ENCODE measurements around the gene TBC1D25.
"Not testable (repeated sequence)": the region's sequence is repeated elsewhere in the genome, so short reads cannot be mapped to it uniquely, and the experiment has no call there.

TBC1D25 gene

DNA sequence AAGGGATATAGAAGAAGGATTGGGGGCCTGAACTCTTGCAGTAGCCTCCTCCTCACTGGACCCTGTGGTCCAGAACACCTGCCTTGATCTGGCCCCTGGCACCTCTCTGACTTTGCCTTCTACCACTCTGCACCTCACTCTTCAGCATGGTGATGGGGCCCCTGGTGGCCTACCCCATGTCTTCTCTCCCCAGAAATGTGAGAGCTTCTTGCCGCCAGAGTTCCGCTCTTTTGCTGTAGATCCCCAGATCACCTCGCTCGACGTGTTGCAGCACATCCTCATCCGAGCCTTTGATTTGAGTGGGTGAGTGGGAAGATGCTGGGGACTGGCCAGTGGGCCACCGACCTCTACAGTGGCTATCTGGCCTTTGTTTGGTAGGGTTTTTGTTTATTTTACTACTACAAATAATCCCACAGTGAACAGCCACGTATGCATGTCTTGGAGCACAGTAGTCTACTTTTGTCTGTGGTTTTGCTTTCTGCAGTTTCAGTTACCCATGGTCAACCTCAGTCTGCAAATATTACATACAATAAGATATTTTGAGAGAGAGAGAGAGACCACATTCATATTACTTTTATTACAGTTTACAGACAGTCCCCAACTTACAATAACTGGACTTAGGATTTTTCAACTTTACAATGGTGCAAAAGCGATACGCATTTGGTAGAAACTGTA lies 1.8 kb downstream of the TBC1D25 start:
- DNase-seq (ENCODE audit: extremely low spot score), result no peak
- TF ChIP-seq FOXA1 (IDR thresholded peaks at IDR 0.05) (no peak), SUZ12 (IDR thresholded peaks at IDR 0.05) (no peak), FOXK2 (IDR thresholded peaks at IDR 0.05) (no peak), ARNT (IDR thresholded peaks at IDR 0.05) (no peak), BHLHE40 (IDR thresholded peaks at IDR 0.05; ENCODE audit: borderline replicate concordance) (no peak)
- TF ChIP-seq, protein P1, sequence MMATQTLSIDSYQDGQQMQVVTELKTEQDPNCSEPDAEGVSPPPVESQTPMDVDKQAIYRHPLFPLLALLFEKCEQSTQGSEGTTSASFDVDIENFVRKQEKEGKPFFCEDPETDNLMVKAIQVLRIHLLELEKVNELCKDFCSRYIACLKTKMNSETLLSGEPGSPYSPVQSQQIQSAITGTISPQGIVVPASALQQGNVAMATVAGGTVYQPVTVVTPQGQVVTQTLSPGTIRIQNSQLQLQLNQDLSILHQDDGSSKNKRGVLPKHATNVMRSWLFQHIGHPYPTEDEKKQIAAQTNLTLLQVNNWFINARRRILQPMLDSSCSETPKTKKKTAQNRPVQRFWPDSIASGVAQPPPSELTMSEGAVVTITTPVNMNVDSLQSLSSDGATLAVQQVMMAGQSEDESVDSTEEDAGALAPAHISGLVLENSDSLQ (IDR thresholded peaks at IDR 0.05), result no peak
- POLR2A ChIA-PET, result no interaction called here
- CTCF ChIA-PET, result no interaction called here

DNA sequence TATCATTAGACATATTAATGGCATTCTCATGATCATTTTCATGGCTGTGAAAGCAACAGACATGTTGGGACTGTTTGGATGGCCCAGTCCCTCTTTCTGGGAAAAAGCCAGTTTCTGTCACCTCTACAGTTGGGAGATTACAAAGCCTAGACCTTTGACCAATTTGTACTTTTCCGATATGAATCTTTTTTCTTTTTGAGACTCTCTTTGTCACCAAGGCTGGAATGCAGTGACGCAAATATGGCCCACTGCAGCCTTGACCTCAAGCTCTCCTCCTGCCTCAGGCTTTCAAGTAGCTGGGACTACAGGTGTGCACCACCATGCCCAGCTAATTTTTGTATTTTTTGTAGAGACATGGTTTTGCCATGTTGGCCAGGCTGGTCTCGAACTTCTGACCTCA lies 9.4 kb downstream of the TBC1D25 start:
- DNase-seq (ENCODE audit: extremely low spot score), result no peak
- no peak for TF ChIP-seq CTBP1 (IDR thresholded peaks at IDR 0.05; ENCODE audit: borderline replicate concordance)
- TF ChIP-seq SUZ12 (IDR thresholded peaks at IDR 0.05), result no peak
- TF ChIP-seq ZNF384 (IDR thresholded peaks at IDR 0.05), result no peak
- no peak for TF ChIP-seq HDGF (IDR thresholded peaks at IDR 0.05; ENCODE audit: borderline replicate concordance)
- TF ChIP-seq L3MBTL2 (conservative IDR thresholded peaks at IDR 0.05), result no peak
- TF ChIP-seq FOXA1 (IDR thresholded peaks at IDR 0.05), result no peak
- TF ChIP-seq TARDBP (IDR thresholded peaks at IDR 0.05), result no peak
- no peak for TF ChIP-seq LEF1 (IDR thresholded peaks at IDR 0.05; ENCODE audit: borderline replicate concordance)
- TF ChIP-seq FOXM1 (IDR thresholded peaks at IDR 0.05; ENCODE audit: borderline replicate concordance), result no peak
- TF ChIP-seq SP1 (IDR thresholded peaks at IDR 0.05), result no peak
- TF ChIP-seq ARNT (IDR thresholded peaks at IDR 0.05), result no peak
- TF ChIP-seq, protein P1 (IDR thresholded peaks at IDR 0.05), result no peak
- no peak for TF ChIP-seq ELF4 (IDR thresholded peaks at IDR 0.05)
- POLR2A ChIA-PET, result no interaction called here
- CTCF ChIA-PET, result no interaction called here

DNA sequence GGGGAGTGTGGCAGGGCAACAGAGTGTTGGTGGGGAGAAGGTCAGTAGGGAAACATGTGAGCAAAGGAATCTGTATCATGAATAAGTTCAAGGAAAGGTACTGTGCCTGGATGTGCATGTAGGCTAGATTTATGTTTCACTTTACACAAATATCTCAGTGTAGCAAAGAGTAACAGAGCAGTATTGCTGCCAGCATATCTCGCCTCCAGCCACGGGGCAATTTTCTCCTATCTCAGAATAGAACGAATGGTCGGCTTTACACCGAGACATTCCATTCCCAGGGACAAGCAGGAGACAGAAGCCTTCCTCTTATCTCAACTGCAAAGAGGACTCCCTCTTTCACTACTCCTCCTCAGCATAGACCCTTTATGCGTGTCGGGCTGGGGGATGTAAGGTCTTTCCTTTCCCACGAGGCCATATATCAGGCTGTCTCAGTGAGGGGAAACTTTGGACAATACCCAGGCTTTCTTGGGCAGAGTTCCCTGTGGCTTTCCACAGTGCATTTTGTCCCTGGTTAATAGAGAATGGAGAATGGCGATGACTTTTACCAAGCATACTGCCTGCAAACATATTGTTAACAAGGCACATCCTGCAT lies 16.3 kb downstream of the TBC1D25 start:
- POLR2A ChIA-PET; DNase-seq (ENCODE audit: extremely low spot score); CTCF ChIA-PET: not testable (repeated sequence)

DNA sequence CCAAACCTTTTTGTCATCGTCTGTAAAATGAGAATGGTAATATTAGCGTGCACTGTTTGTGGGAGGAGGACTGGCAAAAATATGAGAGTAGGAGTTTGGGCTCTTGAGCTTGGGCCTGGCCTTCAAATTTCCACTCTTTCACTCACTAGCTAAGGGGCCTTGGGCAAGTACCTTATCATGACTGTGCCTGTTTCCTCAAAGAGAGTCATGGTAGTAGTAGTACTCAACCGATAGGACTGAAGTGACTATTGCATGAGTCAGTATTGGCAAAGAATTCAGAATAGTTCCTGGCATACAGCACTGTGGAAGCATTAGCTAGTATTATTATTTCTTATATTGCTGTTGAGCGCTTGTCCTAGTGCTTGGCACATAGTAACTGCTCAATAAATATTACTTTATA lies 18.8 kb downstream of the TBC1D25 start:
- ChIA-PET CTCF (no interaction called here), POLR2A (no interaction called here)
- TF ChIP-seq ZNF384 (IDR thresholded peaks at IDR 0.05), result no peak
- TF ChIP-seq, protein P1 (IDR thresholded peaks at IDR 0.05), result no peak
- no peak for TF ChIP-seq TARDBP (IDR thresholded peaks at IDR 0.05)

DNA sequence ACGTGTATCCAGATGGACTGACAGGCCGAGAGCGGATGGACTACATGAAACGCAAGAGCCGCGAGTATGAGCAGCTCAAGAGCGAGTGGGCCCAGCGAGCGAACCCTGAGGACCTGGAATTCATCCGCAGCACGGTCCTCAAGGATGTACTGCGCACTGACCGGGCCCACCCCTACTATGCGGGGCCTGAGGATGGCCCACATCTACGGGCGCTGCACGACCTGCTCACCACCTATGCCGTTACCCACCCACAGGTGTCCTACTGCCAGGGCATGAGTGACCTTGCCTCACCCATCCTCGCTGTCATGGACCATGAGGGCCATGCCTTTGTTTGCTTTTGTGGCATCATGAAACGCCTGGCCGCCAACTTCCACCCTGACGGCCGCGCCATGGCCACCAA lies 20.1 kb downstream of the TBC1D25 start:
- DNase-seq (ENCODE audit: extremely low spot score), result no peak
- ChIA-PET CTCF (no interaction called here), POLR2A (no interaction called here)
- TF ChIP-seq SUZ12 (IDR thresholded peaks at IDR 0.05) (no peak), BHLHE40 (IDR thresholded peaks at IDR 0.05; ENCODE audit: borderline replicate concordance) (no peak), TARDBP (IDR thresholded peaks at IDR 0.05) (no peak), ELF4 (IDR thresholded peaks at IDR 0.05) (no peak), NFRKB (IDR thresholded peaks at IDR 0.05) (no peak), FOXM1 (IDR thresholded peaks at IDR 0.05; ENCODE audit: borderline replicate concordance) (no peak), SP1 (IDR thresholded peaks at IDR 0.05) (no peak), L3MBTL2 (conservative IDR thresholded peaks at IDR 0.05) (no peak)

More for the DNA sequence above, 18.8 kb downstream of the TBC1D25 start:
- DNase-seq (ENCODE audit: extremely low spot score), result peak; percentile 1

DNA sequence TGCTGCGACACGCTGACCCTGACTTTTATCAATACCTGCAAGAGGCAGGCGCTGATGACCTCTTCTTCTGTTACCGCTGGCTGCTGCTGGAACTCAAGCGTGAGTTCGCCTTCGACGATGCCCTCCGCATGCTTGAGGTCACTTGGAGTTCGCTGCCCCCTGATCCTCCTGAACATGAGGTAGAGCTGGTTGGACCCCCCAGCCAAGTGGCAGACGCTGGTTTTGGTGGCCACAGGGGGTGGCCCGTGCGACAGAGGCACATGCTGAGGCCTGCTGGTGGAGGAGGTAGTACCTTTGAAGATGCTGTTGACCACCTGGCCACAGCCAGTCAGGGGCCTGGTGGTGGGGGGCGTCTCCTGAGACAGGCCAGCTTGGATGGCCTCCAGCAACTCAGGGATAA lies 20.5 kb downstream of the TBC1D25 start:
- POLR2A ChIA-PET, result no interaction called here
- no peak for DNase-seq (ENCODE audit: extremely low spot score)
- CTCF ChIA-PET, result no interaction called here
- TF ChIP-seq TARDBP (IDR thresholded peaks at IDR 0.05), result no peak

DNA sequence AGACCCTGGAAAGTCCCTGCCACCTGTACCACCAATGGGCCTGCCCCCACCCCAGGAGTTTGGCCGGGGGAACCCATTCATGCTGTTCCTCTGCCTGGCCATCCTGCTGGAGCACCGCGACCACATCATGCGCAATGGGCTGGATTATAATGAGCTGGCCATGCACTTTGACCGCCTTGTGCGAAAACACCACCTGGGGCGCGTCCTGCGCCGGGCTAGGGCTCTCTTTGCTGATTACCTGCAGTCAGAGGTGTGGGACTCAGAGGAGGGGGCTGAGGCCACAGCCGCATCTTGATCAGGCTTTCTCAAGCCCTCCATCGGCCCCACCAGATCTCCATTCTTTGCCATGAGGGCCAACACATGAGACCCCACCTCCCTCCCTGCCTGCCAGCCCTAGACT lies 21.2 kb downstream of the TBC1D25 start:
- ChIA-PET CTCF (no interaction called here), POLR2A (no interaction called here)
- no peak for TF ChIP-seq ARNT (IDR thresholded peaks at IDR 0.05)
- no peak for TF ChIP-seq NFRKB (IDR thresholded peaks at IDR 0.05)
- TF ChIP-seq, protein P1 (IDR thresholded peaks at IDR 0.05), result no peak
- no peak for TF ChIP-seq FOXM1 (IDR thresholded peaks at IDR 0.05; ENCODE audit: borderline replicate concordance)
- TF ChIP-seq HDGF (IDR thresholded peaks at IDR 0.05; ENCODE audit: borderline replicate concordance), result no peak
- TF ChIP-seq ZNF384 (IDR thresholded peaks at IDR 0.05), result no peak
- TF ChIP-seq FOXK2 (IDR thresholded peaks at IDR 0.05), result no peak
- TF ChIP-seq FOXA1 (IDR thresholded peaks at IDR 0.05), result no peak
- no peak for TF ChIP-seq L3MBTL2 (conservative IDR thresholded peaks at IDR 0.05)
- TF ChIP-seq SP1 (IDR thresholded peaks at IDR 0.05), result no peak
- no peak for TF ChIP-seq CTBP1 (IDR thresholded peaks at IDR 0.05; ENCODE audit: borderline replicate concordance)
- no peak for TF ChIP-seq ELF4 (IDR thresholded peaks at IDR 0.05)
- TF ChIP-seq LEF1 (IDR thresholded peaks at IDR 0.05; ENCODE audit: borderline replicate concordance), result no peak
- no peak for TF ChIP-seq TARDBP (IDR thresholded peaks at IDR 0.05)
- TF ChIP-seq BHLHE40 (IDR thresholded peaks at IDR 0.05; ENCODE audit: borderline replicate concordance), result no peak
- TF ChIP-seq SUZ12 (IDR thresholded peaks at IDR 0.05), result no peak
- DNase-seq (ENCODE audit: extremely low spot score), result no peak
